Prostate gland (tissue), 2 donors: Measurements from ENCODE around the gene SLC34A3.

Source experiments
- CTCF ChIP-seq, 4 experiments: fragments of 200-600 bp in 2 of 4; fragments of 450-650 bp in 2 of 4; sonication (generic) in 2 of 4; IDR thresholded peaks; 1 replicate in 3 of 4; 2 replicates in 1 of 4; pipeline ENCODE4 v1.5.1; 2016 to 2019; ENCODE audit warnings: antibody characterized with exemption in 4 of 4, mild to moderate bottlenecking in 2 of 4, moderate library complexity in 2 of 4
- POLR2A ChIP-seq: fragments of 450-650 bp; IDR thresholded peaks from one replicate; pipeline ENCODE4 v1.6.1; 2016; ENCODE audit warnings: antibody characterized with exemption, mild to moderate bottlenecking

GRCh38 chr9:137266585-137267453 lies 36.1 kb downstream of the SLC34A3 start:
- TF ChIP-seq CTCF (IDR thresholded peaks at IDR 0.05), result no peak
- no peak for TF ChIP-seq POLR2A
